Measurements from ENCODE around the gene PBLD. TPM values are rescaled to one million over a fixed set of nuclear protein-coding genes. Genes with fewer than 3 reads are reported as not detected.

Gene PBLD
- total RNA-seq, 4 donors from 2014 or later: 1.1 to 2.7 (median 2.3) TPM

DNA sequence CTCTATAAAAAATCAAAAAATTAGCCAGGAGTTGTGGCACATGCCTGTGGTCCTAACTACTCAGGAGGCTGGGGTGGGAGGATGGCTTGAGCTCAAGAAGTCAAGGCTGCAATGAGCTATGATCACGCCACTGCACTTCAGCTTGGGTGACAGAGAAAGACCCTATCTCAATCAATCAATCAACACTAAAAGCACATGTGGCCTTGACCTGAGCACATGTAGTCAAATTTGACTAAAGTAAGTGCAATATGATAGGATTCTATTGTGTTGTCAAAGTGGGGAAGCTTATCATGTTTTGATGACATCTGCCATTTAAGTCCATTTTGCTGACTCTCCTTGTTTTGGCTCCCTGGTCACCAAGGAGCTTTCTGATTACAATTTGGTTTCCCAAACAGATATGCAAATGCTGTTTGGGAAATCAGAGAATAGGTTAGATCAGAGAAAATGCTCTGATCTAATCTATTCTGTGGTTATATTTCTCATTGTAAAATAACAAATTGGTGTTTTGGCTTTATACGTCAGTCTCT lies 57.1 kb downstream of the PBLD start:
- Histone ChIP-seq H3K4me3 (no peak overlapping the region), H3K36me3 (no peaks in the 10 kb centered on the region), H3K27ac (no peak overlapping the region), H3K9me3 (peaks cover 0 to 12% (median 0%) of the 10 kb centered on the region in 3 donors), H3K4me1 (no peaks in the 10 kb centered on the region), H3K27me3 (no peaks in the 10 kb centered on the region)
- TF ChIP-seq POLR2A (IDR thresholded peaks at IDR 0.05): no peak
- TF ChIP-seq, protein P1, sequence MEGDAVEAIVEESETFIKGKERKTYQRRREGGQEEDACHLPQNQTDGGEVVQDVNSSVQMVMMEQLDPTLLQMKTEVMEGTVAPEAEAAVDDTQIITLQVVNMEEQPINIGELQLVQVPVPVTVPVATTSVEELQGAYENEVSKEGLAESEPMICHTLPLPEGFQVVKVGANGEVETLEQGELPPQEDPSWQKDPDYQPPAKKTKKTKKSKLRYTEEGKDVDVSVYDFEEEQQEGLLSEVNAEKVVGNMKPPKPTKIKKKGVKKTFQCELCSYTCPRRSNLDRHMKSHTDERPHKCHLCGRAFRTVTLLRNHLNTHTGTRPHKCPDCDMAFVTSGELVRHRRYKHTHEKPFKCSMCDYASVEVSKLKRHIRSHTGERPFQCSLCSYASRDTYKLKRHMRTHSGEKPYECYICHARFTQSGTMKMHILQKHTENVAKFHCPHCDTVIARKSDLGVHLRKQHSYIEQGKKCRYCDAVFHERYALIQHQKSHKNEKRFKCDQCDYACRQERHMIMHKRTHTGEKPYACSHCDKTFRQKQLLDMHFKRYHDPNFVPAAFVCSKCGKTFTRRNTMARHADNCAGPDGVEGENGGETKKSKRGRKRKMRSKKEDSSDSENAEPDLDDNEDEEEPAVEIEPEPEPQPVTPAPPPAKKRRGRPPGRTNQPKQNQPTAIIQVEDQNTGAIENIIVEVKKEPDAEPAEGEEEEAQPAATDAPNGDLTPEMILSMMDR (IDR thresholded peaks at IDR 0.05): no peak
- 93 to 100% methylated on average over 2 of the region's 2 CpGs for WGBS, 2 donors
- no peak for DNase-seq
- intact Hi-C loops (cut with DNase I): no loop called here

DNA sequence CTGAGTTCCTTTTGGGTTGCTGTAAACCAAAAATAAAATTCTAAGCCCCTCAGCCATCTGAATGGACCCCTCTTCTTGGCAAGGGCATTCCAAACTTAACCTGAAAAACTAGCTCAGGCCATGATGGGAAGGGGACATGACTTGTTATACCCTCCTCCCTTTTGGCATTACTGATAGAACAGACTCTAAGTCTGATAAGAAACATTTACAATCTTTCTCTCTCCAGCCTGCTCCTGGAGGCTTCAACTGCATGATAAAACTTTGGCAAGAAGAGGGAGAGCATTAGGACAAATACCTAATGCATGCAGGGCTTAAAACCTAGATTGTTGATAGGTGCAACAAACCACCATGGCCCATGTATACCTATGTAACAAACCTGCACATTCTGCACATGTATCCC lies 59.9 kb downstream of the PBLD start:
- TF ChIP-seq, protein P1 (IDR thresholded peaks at IDR 0.05): no peak
- TF ChIP-seq POLR2A (IDR thresholded peaks at IDR 0.05): no peak
- no peaks in the 10 kb centered on the region for H3K4me1 ChIP-seq
- peaks cover 0 to 3% (median 0%) of the 10 kb centered on the region in 3 donors for H3K9me3 ChIP-seq
- H3K27ac ChIP-seq: no peak overlapping the region
- no peak for DNase-seq
- no peak overlapping the region for H3K4me3 ChIP-seq
- no peaks in the 10 kb centered on the region for H3K36me3 ChIP-seq
- no peaks in the 10 kb centered on the region for H3K27me3 ChIP-seq
- intact Hi-C loops (cut with DNase I): no loop called here

DNA sequence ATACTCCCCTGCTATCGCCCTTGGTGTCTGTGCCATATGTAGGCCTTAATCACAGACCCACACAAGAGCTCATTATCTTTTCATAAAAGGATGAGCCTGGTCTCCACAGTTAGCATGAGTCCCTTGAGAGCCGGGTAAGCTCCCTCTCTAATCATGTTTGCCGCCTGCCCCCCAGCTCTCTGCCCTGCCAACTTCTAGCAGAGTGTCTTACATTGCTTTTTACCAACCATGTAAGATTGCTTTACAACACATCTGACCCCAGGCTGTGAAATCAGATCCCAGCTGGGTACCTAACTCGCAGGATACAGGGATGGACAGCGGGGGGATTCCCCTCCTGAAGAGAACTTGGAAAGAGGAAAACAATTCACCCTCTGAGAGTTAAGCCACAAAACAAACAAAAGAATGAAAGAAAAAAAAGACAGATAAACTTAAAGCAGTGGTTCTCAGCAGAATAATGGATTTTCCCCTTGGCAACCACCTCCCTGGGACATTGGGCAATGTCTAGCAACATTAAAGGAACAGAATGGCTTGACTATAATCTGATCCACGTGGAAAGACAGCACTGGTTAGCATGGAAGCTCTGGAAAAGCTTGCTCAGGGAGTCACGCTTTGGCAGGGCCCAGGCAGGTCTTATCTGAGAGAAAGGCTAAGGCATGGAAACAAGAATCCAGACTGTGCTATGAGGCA lies 61.4 kb downstream of the PBLD start:
- Histone ChIP-seq H3K36me3 (no peaks in the 10 kb centered on the region), H3K9me3 (no peaks in the 10 kb centered on the region), H3K4me1 (no peaks in the 10 kb centered on the region), H3K27ac (no peak overlapping the region), H3K4me3 (no peak overlapping the region), H3K27me3 (no peaks in the 10 kb centered on the region)
- WGBS, 2 donors: 63 to 64% methylated on average over 6 of the region's 7 CpGs
- intact Hi-C loops (cut with DNase I): no loop called here
- TF ChIP-seq, protein P1 (IDR thresholded peaks at IDR 0.05): no peak
- no peak for TF ChIP-seq POLR2A (IDR thresholded peaks at IDR 0.05)
- DNase-seq: no peak

DNA sequence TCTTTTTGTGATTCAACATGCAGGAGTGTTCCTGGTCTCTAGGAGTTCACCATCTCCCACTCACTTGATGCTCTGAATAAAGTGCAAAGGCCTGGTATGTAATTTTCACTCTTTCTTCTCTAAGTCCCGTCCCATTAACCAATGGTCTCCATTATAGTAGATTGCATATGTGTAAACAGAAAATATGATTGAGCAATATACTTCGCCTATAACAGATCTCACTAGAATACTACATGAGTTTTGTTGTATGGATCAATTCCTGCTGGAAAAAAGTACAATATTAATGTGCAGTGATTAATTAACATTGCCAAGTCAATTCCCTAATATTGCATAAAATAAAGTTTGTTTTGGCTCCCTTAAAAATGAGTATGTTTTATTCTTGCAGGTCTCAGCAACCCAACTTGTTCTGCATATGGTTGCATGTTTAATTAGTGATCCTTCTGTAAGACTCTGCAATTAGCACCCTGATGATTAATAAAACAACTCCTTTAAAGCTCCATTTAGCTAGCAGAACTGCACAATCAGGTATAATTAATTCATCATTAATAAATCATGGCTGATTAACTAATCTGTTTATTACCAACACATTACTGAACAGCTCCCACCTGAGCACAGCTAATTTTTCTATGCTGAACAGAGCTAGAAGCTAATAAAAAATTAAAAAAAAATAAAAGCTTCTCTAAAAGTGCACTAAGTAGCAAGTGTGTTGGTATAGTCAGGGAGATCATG lies 63.0 kb downstream of the PBLD start:
- no peak overlapping the region for H3K27ac ChIP-seq
- intact Hi-C loops (cut with DNase I): no loop called here
- no peaks in the 10 kb centered on the region for H3K27me3 ChIP-seq
- no peak for DNase-seq
- H3K4me1 ChIP-seq: no peaks in the 10 kb centered on the region
- WGBS, 2 donors: 75 to 89% methylated on average over 2 of the region's 2 CpGs
- TF ChIP-seq POLR2A (IDR thresholded peaks at IDR 0.05): no peak
- TF ChIP-seq, protein P1 (IDR thresholded peaks at IDR 0.05): no peak
- H3K9me3 ChIP-seq: no peaks in the 10 kb centered on the region
- no peak overlapping the region for H3K4me3 ChIP-seq
- no peaks in the 10 kb centered on the region for H3K36me3 ChIP-seq

DNA sequence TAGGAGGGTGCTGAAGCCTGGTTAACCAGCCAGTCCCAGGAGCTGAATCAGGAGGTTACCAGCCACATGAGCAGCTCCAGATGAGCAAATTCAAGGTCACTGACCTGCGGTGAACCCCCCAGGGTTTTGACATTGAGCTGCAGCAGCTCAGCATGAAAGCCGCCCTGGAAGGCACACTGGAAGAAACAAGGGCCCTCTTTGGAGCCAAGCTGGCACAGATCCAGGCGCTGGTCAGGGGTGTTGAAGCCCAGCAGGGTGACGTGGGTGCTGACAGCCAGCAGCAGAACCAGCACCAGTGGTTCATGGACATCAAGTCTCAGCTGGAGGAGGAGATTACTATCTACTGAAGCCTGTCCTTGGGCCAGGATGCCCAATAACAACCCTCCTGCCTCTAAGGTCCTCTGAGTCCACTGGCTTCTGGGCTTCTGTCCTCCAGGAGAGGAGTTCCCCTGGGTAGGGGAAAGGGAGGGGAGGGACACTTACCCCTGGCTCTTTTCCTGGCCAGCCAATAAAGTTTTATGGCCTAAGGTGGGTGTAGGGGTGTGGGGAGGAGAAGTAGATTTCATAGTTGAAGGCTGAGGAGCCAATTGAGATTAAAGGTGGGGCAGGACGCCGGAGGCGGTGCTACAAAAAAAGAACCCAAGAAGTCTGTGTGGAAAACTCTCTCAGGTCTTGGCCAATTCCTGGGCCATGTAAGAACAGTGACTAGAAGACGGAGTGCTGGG lies 71.4 kb downstream of the PBLD start:
- H3K4me1 ChIP-seq: no peaks in the 10 kb centered on the region
- 83 to 96% methylated on average over 5 to 8 of the region's 8 CpGs for WGBS, 2 donors
- H3K9me3 ChIP-seq: no peaks in the 10 kb centered on the region
- no peak for TF ChIP-seq POLR2A (IDR thresholded peaks at IDR 0.05)
- TF ChIP-seq, protein P1 (IDR thresholded peaks at IDR 0.05): no peak
- H3K27ac ChIP-seq: no peak overlapping the region
- intact Hi-C loops (cut with DNase I): no loop called here
- H3K27me3 ChIP-seq: no peaks in the 10 kb centered on the region
- DNase-seq: no peak
- no peak overlapping the region for H3K4me3 ChIP-seq
- no peaks in the 10 kb centered on the region for H3K36me3 ChIP-seq

Measured in esophagus squamous epithelium (tissue), 5 donors.